ENCODE measurements around the gene MRPS22. TPM values are rescaled to one million over a fixed set of nuclear protein-coding genes. Genes with fewer than 3 reads are reported as not detected.
"Not testable (repeated sequence)": the region's sequence is repeated elsewhere in the genome, so short reads cannot be mapped to it uniquely, and the experiment has no call there.

The MRPS22 gene
- total RNA-seq, 1 donor = 65.3 TPM

GRCh38 chr3:139388077-139388476 lies 44.3 kb downstream of the MRPS22 start:
- Histone ChIP-seq H3K4me1 (ENCODE audit: insufficient read depth, low read length) (peaks cover 31% of the 10 kb centered on the region), H3K4me3 (ENCODE audit: low read length) (no peak overlapping the region), H3K27me3 (ENCODE audit: insufficient read depth, low read length) (no peaks in the 10 kb centered on the region), H3K9me3 (ENCODE audit: low read depth, low read length) (no peaks in the 10 kb centered on the region)

- H3K9me3 ChIP-seq (ENCODE audit: low read depth, low read length) = no peaks in the 10 kb centered on the region
- no peaks in the 10 kb centered on the region for H3K27me3 ChIP-seq (ENCODE audit: insufficient read depth, low read length)
- H3K4me3 ChIP-seq (ENCODE audit: low read length) = peak overlapping the region; percentile 97
- H3K4me1 ChIP-seq (ENCODE audit: insufficient read depth, low read length) = peaks cover 31% of the 10 kb centered on the region
Observed at GRCh38 chr3:139388821-139389551, 45.2 kb downstream of the MRPS22 start.

GRCh38 chr3:139389552-139390368 lies 45.9 kb downstream of the MRPS22 start, which contains the start of gene COPB2:
COPB2 (minus strand) TSS chr3:139389647; CDS start chr3:139389550, 97 bp downstream.
- Histone ChIP-seq H3K9me3 (ENCODE audit: low read depth, low read length) (no peaks in the 10 kb centered on the region), H3K27me3 (ENCODE audit: insufficient read depth, low read length) (no peaks in the 10 kb centered on the region), H3K4me1 (ENCODE audit: insufficient read depth, low read length) (peaks cover 31% of the 10 kb centered on the region), H3K4me3 (ENCODE audit: low read length) (peak within 1 kb of the TSS; percentile 97)

- H3K4me1 ChIP-seq (ENCODE audit: insufficient read depth, low read length) = peaks cover 7% of the 10 kb centered on the region
Observed at GRCh38 chr3:139394116-139394515, 50.3 kb downstream of the MRPS22 start.

GRCh38 chr3:139396707-139397106 lies 52.9 kb downstream of the MRPS22 start:
- Histone ChIP-seq H3K4me3 (ENCODE audit: low read length) (no peak overlapping the region), H3K9me3 (ENCODE audit: low read depth, low read length) (peaks cover 7% of the 10 kb centered on the region), H3K4me1 (ENCODE audit: insufficient read depth, low read length) (no peaks in the 10 kb centered on the region), H3K27me3 (ENCODE audit: insufficient read depth, low read length) (no peaks in the 10 kb centered on the region)

More at GRCh38 chr3:139394116-139394515, 50.3 kb downstream of the MRPS22 start:
- Histone ChIP-seq H3K4me3 (ENCODE audit: low read length) (no peak overlapping the region), H3K9me3 (ENCODE audit: low read depth, low read length) (no peaks in the 10 kb centered on the region), H3K27me3 (ENCODE audit: insufficient read depth, low read length) (no peaks in the 10 kb centered on the region)

- not testable (repeated sequence) for H3K4me3 ChIP-seq (ENCODE audit: low read length); H3K27me3 ChIP-seq (ENCODE audit: insufficient read depth, low read length); H3K4me1 ChIP-seq (ENCODE audit: insufficient read depth, low read length)
- H3K9me3 ChIP-seq (ENCODE audit: low read depth, low read length) = peaks cover 26% of the 10 kb centered on the region
Observed at GRCh38 chr3:139401155-139401554, 57.3 kb downstream of the MRPS22 start.

Other genes starting within 250 kb of the MRPS22 start
- 18.6 TPM for gene COPB2, start 45.6 kb downstream of the MRPS22 start, total RNA-seq
- gene RBP2, start 132.5 kb downstream of the MRPS22 start, total RNA-seq = not detected
- 0.31 TPM for gene RBP1, start 195.7 kb downstream of the MRPS22 start, total RNA-seq